Muscle of back (tissue), 11 donors: Measurements from ENCODE around the gene CCER1. TPM values are rescaled to one million over a fixed set of nuclear protein-coding genes. Genes with fewer than 3 reads are reported as not detected.

Experiments used
- DNase-seq, 3 donors: peaks; one replicate each; pipeline versions ENCODE4 v3.0.0 to v3.0.0-alpha.2; 2013
- polyA plus RNA-seq, 10 donors: library from polyadenylated mRNA; unstranded; fragments of 120-200 nt; gene quantifications; one replicate each; pipeline ENCODE4 v1.2.1, GENCODE V29; 2013; ENCODE audit not compliant: insufficient read length in 10 of 10

CCER1 gene
- polyA plus RNA-seq, 10 donors, result not detected

DNA sequence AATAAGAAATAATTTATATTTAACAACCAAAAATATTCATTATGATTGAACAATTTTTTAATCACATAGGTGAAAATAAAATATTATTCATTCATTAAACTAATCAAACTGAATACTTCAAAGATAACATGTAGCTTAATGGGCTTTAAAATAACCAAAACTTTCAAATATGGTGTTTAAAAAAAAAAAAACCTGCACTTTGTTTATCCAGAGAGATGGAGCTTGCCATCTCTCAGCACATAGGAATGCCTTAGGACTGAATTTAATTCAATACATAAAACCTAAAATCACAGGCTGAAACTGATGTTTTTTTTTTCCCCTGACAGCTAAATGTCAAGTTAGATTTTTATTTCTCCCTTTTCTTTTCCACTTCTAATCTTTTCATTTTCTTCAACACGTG, 14.4 kb upstream of the CCER1 start:
- no peak for DNase-seq

DNA sequence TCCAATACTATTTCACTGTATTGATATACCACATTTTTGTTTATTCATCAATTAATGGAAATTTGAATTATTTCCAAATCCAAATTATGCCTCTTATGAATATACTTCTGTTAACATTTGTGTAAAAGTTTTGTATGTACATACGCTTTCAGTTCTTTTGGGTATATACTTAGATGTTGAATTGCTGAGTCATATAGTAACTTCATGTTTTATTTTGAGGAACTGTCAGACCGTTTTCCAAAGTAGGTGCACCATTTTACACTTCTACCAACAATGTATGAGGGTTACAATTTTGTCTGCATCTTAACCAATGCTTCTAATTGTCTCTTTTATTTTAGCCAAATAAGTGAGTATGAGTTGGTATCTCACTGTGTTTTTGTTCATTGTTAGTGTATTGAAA, 10.2 kb upstream of the CCER1 start:
- no peak for DNase-seq

DNA sequence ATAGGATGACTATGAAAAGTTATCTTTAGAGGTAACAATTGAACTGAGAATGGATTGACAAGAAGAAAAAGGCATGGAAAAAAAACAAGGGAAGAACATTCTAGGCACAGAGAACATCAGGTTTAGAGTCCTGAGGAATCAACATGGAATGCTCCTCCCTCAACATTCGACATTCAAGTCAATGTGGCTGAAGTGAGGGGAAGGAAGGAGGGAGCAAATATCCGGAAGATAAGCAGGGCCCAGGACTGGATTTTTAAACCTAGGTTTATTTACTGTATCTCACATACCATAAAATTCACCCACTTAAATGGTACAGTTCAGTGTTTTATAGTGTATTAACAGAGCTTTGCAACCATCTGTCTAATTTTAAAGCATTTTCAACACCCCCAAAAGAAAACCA, 9.6 kb upstream of the CCER1 start:
- DNase-seq, result no peak

DNA sequence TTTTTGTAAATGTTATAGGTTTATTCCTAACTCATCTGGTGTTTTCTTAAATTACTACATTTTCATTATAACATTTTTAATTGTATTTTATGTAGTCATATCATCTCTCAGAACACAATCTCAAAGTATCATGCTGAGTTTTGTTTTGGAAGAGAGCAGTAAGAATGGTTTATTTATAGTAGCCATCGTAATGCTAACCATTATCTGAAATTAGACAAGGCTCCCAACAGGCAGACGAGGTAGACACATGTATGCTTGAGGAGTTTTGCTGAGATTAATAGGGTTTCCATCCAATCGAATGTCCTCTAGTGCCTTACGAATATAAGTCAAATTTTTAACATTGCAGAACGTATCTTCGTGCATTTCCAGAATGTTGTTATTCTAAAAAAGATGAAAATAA, 9.0 kb upstream of the CCER1 start:
- DNase-seq, result no peak

DNA sequence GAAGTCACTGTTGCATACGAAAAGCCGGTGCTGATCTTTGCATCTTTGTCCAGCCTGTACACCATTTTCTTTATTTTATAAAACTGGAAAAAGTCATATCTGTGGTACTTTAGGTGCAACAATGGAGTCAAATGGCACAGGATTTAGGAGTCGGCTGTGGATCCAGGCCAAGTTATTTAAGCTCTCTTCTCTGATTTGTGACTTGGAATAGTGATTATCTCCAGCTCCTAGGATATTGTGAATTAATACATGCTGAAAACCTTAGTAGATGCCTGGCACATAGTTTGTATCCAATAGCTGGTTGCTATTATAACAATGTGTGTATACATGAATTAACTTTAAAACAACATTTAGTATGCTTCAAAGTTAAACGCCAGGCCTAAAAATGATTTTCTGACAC, 6.2 kb upstream of the CCER1 start:
- no peak for DNase-seq

DNA sequence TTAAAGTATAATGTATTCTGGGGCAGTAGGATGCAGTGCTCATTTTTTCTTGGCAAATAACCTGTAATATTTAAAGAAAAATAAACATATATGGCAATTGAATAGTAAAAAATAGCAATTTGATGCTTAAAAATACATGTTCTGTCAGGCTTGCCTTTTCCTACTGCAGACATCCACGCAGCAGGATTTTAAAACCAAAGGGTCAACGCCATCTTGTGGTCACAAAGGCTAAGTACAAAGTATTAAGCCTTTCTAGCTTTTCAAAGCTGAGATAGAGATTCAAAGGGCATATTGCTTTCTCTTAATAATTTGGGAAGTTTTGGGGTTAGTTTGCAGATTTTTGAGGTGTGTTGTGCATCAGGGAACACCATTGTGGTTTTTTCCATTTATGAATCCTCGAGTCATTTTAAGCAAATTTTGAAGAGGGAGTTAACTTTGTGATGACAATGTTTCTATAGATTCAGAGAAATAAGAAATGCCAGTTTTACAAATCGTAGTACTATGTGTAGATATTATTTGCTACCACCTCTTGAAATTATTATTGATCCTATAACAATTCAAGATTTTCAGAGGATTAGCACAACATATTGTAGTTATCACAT, 4.7 kb upstream of the CCER1 start:
- peak; percentile 53 to 81 (median 61) for DNase-seq

DNA sequence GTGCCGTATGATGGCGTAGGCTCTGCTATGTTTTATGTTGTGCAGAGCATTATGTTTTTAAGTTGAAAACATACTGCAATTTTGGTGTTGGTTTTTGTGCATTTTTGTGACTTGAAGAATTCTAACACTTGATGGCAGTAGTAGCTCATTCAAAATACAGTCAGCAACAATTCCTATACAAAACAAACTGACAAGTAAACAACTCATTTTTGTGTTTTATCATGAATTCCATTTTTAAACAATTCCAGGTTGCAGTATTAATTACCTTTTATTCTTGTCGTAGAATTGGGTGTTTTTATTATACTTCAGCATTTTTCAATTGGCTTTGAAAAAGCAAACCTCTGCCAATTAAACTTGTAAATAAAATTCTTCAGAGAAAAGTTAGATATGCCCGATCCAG, 4.1 kb upstream of the CCER1 start:
- peak in 1 of 3 donors; percentile 60 for DNase-seq

DNA sequence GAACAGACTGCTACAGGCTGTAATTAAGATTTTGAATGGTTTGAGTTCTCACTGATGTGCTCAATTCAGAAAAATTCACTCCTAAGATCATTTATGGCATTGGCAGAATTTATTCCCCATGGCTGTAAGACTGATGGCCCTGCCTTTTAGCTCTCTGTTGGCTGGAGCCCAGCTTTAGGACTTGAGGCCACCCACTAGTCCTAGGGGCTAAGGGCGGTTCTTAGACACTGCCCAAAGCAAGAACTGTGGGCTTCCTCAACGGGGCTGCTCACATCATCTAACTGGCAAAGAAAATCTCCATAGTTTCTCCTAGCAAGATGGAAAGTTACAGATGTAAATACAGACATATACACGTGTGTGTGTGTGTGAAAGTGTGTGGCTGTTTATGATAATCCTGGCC, 3.4 kb upstream of the CCER1 start:
- DNase-seq, result peak in 1 of 3 donors; percentile 14

DNA sequence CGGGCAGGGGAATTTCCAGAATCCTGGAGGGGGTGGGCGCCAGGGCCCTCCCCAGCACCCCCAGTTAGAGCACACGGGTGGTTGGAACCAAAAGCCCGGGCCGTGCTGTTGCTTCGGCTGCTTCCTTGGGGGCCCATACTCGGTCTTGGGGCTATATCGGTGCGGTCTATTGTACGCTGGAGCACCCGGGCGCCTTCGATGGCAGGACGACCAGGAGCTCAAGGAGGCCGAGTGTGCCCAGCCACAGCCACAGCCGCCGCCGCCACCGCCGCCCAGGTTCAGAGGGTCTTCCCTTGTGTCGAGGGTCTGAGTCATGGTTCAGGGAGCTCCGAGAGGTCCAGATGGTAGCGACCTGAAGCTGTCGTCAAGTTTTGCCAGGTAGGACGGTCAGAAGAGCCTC, 548 bp downstream of the CCER1 start:
- no peak for DNase-seq

DNA sequence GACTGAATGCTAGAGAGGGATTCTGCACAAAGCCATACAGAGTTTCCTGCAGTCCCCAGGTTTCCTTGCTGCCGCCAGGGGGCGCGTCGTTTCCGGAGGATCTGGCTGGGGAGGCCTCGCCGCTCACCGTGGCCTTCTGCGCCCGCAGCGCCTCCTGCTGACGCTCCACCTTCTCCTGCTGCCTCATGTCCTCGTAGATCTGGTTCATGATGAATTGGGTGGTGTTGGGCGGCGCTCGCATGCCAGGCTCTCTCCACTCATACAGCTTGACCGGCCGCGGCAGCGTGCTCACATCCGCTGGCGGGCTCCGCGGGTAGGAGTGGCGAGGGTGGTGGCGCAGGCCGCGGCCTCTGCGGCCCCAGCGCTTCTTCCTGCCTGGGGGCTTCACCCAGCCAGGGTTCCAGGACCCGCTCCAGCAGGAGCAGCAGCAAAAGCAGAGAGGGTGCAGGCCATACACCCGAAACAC, 987 bp downstream of the CCER1 start:
- DNase-seq, result no peak

DNA sequence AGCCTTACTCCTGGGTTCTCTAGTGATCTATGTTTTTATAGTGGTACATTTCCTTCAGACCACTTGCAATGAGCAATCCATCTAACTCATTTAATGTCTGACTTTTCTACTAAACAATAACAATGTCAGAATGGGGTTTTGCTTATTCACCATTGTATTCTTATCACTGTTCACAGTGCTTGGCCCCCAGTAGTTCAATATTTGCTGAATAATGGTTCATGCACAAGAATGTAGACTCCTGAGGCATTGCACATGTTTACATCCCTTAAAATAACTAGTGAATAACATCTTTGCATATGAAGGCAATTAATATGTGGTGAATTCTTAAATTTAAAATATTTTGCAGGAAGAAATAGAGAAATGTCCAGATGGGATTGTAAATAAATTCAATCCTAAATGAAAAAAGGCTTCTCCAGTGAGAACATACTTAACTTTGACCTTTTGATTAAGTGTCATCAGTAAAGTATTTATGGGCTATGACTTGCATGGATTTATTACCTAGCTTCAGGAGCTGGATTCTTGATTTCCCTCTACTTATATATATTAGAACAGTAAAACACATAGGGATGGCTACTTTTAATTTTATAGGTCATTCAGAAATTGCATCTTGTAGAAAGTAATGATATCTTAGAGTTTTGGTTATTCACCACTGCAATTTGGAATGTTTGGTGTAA, 3.4 kb downstream of the CCER1 start:
- no peak for DNase-seq

DNA sequence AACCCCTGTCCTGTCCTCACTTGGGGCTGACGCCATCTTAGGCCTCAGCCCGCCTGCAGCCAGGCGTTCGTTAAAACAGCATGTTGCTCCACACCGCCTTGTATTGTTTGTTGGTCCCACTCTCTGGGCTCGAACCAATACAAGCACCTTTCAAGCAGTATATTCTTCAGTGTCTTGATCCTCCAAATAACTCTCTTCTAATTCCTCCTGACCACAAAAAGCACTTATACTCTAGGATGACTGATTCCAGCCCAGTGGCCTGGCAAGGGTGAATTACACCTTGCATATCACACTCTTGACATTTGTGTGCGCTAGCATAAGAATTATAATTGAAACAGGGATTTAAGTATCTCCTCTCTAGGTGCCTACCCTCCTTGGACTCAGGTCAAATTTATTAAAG, 7.1 kb downstream of the CCER1 start:
- DNase-seq, result no peak

DNA sequence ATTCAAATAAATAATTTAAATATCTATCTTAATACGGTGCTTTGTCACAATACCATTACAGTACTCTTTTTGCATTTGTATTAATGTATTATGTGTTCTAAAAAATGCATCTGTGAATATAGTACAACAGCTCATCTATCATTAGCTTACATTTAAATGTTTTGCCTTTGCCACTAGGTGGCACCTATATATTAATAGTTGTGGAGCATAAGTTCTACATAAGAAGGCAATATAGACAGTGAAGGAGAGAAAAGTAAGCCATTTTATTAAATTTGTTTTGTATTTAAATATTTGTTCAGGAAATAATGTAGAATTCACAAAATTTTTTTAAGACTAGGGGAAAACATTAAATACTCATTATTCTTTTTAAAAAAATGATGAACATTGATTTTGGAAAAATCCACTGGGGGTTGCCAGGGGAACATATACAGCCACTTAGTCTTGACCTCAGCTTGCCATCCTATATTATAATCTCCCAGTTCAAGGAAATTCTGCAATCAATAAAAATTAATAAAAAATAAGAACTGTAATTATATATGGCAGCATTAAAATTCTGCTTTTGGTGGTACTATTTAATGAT, 9.8 kb downstream of the CCER1 start:
- DNase-seq, result peak in 2 of 3 donors; percentile 10 to 31

DNA sequence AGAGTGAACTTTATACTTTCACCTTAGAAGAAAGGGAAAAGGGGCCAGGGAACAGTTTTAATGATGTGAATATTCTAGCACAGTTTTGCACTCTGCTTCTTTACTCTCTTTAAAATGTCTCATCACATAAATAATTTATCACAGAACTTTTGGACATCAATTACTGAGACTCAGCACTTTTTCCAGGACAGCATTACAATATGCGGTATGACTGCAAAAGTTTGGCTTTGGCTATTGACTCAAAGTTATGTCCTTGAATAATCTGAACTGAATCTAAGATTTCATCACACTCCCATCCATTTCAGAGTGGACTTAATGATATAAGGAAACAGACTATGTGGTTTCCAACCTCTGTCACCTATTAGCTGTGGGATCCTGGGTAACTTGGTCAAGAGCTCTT, 11.7 kb downstream of the CCER1 start:
- no peak for DNase-seq

DNA sequence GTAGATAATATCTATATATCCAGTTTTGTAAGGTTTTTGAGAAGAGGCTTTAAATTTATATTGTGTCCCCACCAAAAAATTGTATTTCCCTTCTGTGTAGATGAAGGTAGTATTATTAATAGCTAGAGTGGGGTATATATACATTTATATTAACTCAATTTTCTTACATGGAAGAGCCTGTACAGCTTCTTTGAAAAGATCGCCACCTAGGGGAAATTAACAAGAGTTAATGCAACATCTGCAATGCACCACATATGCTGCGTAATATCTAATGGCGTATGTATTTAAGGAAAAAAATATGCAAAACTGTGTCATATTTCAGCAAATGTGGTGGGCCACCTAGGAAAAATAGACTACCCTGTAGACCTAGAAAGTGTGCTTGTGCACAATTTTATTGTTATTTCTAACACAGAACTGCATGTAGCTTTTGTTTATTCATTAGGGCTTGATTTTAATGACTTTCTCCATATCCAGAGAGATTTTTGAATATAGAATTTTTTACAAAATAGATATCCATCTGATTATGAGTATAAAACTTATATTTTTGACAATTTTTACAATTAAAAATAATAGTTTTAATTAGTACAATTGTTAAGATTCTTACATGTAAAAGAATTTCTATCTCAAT, 14.0 kb downstream of the CCER1 start:
- peak; percentile 38 to 66 (median 50) for DNase-seq

DNA sequence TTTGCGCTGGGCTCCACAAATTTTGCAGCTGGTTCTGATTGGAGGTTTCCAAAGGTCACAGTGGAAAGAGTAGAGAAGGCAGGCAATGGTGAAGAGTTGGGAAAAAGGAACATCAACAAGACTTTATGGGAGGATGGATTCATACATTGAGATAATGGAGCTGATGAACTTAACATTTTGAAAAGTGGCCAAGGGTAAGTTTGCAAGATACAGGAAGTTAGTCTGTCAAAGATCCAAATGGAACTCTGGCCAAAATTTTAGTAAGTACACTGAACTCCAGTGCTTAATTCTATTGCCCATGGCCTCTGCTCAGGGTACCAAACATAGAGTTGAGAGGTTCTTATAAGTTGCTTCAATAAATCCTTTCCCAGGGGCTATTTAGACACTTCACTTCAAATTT, 15.6 kb downstream of the CCER1 start:
- DNase-seq, result peak in 2 of 3 donors; percentile 9 to 29

DNA sequence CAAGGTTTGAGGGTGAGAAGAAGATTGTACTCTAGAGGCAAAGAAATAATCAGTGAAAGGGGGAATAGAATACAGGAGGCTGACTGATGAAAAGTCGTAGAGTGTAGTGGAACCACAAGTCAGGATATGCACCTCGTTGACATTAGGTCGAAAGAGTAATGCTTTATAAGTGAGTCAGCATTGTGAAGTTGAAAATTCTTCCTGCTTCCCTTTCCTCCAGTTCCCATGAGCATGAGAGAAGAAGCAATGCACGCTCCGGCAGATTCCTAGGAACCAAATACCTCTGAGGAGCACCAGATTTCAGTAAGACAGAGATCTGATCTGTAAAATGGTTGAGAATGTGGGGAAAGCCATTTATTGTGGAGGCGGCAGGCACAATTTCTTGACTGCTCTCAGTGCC, 16.5 kb downstream of the CCER1 start:
- peak in 1 of 3 donors; percentile 45 for DNase-seq

DNA sequence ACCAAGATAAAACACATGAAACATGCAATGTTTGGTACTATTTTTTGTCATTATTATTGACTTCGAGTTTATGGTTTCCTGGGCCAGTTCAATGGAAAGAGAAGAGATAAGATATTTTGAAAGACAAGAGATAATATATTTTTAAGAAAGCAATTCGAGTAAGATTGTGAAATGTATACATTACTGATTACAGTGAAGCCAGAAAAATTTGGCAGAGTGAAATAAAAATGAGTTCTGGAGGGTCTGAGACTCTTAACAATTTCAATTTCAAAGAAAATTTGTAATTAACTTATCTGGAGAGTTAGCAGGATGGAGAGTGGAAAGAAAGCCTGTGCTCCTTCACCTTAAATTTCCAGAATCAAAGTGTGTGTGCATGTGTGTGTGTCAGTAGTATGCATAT, 17.3 kb downstream of the CCER1 start:
- DNase-seq, result no peak

DNA sequence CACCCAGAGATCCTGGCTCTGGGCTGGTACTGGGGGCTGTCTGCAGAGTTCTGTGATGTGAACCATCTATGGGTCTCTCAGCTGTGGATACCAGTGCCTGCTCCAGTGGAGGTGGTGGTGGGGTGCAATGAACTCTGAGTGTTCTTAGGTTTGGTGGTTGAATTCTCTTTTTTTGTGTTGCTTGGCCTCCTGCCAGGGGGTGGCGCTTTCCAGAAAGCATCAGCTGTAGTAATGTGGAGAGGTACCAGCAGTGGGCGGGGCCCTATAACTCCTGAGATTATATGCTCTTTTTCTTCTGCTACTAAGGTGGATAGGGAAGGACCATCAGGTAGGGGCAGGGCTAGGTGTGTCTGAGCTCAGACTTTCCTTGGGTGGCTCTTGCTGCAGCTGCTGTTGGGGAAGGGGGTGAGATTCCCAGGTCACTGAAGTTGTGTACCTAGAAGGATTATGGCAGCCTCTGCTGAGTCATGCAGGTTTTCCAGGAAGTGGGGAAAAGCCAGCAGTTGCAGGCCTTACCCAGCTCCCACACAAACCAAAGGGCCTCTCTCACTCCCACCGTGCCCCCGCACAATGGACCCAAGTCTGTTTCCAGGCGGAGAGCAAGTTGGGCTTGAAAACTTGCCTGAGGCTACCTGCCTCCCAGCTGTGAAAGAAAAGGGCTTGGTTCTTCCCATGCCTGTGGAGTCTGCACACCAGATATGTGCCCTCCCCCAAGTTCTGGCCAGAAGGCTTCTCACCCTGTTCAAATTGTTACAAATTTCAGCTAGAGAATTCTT, 18.6 kb downstream of the CCER1 start:
- no peak for DNase-seq

DNA sequence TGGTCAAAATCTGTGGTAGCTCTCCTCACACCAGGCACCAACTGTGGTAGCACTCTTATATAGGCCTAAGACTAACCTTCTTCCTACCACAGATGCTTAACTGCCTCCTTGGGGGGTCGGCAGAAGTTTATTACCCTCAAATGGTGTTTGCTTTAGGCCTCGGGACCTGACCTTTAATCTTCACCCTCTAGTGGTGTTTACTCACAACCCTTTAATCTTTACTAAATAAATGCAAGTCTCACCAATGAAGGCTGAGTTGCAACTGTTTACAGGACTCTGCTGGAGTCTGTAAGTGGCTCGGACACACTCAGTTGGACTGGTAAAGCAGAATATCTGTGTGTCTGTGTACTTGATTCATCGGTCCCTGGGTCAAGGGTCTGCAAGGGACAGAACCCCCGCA, 29.4 kb downstream of the CCER1 start:
- DNase-seq, result no peak

DNA sequence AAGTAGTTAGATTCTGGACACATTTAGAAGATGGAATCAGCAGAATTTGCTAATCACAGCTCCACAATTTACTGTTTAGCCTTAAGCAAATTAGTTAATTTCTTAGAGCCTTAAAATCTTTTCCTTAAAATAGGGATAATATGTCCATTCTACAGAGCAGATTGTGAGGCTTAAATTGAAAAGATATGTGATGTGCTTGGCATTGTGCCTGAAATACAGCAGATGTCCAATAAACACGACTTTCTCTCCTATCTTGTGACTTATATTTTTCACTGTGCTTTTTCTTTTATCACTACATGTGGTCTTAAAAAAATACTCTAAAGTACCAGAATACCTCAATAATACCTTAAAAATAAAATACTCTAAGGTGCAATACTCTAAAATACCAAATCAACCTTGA, 30.6 kb downstream of the CCER1 start:
- no peak for DNase-seq

DNA sequence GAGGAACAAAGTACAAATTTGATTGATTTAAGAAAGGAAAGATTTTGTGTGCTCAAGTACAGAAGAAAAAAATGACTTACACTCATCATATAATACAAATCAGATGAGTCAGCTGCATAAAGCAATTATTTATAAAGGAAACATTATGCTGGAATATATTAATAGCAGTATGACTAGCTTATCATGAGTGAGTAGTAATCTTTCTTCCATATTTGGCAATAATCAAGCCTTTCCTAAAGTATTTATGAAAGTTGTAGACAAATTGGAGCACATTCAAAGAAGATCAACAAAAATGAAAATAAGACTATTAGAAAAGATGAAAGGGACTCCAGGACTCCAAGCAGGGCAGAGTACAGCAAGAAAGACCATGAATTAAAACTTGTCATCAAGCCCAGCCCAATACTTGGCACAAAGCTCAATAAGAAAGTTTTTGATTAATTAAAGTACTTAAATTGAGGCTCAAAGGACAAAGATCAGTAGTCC, 32.8 kb downstream of the CCER1 start:
- no peak for DNase-seq
